ENCODE results near the gene TYW1. TPM values are rescaled to one million over a fixed set of nuclear protein-coding genes. Genes with fewer than 3 reads are reported as not detected.
"Not testable (repeated sequence)": the region's sequence is repeated elsewhere in the genome, so short reads cannot be mapped to it uniquely, and the experiment has no call there.

TYW1 gene
- total RNA-seq, 4 donors from 2014 or later = 19.9 to 34.5 (median 24.3) TPM

- TF ChIP-seq CTCF (IDR thresholded peaks at IDR 0.05) = no peak
- ATAC-seq (ENCODE audit: low FRiP score) (no peak), DNase-seq (ENCODE audit: low spot score) (no peak)
Measured at GRCh38 chr7:66974986-66975590, 21.5 kb upstream of the TYW1 start.

GRCh38 chr7:66978312-66978711, 18.3 kb upstream of the TYW1 start:
- DNase-seq (ENCODE audit: low spot score); ATAC-seq (ENCODE audit: low FRiP score): not testable (repeated sequence)

- ATAC-seq (ENCODE audit: low FRiP score); DNase-seq (ENCODE audit: low spot score): not testable (repeated sequence)
Measured at GRCh38 chr7:66979013-66979412, 17.6 kb upstream of the TYW1 start.

GRCh38 chr7:66980336-66980735, 16.3 kb upstream of the TYW1 start:
- not testable (repeated sequence) for ATAC-seq (ENCODE audit: low FRiP score); DNase-seq (ENCODE audit: low spot score)

GRCh38 chr7:66989552-66989951, 7.1 kb upstream of the TYW1 start:
- not testable (repeated sequence) for ATAC-seq (ENCODE audit: low FRiP score)

GRCh38 chr7:66994051-66994450, 2.6 kb upstream of the TYW1 start:
- not testable (repeated sequence) for DNase-seq (ENCODE audit: low spot score); ATAC-seq (ENCODE audit: low FRiP score)

More at GRCh38 chr7:66989552-66989951, 7.1 kb upstream of the TYW1 start:
- DNase-seq (ENCODE audit: low spot score) = not testable (repeated sequence)

- ATAC-seq (ENCODE audit: low FRiP score) = peak; percentile 65
- DNase-seq (ENCODE audit: low spot score) = not testable (repeated sequence)
Measured at GRCh38 chr7:66994691-66995049, 2.0 kb upstream of the TYW1 start.

- DNase-seq (ENCODE audit: low spot score) (peak; percentile 81), ATAC-seq (ENCODE audit: low FRiP score) (peak; percentile 84)
Measured at GRCh38 chr7:66995050-66995776, 1.4 kb upstream of the TYW1 start, which contains the start of gene SBDS. TSS of gene SBDS (minus strand) at chr7:66995586. CDS start at chr7:66995417, 169 bp downstream.

- not testable (repeated sequence) for ATAC-seq (ENCODE audit: low FRiP score); DNase-seq (ENCODE audit: low spot score)
Measured at GRCh38 chr7:67000601-67001258, 4.1 kb downstream of the TYW1 start.

- not testable (repeated sequence) for ATAC-seq (ENCODE audit: low FRiP score); DNase-seq (ENCODE audit: low spot score)
Measured at GRCh38 chr7:67004145-67004544, 7.5 kb downstream of the TYW1 start.

- DNase-seq (ENCODE audit: low spot score) (no peak), ATAC-seq (ENCODE audit: low FRiP score) (no peak)
- TF ChIP-seq CTCF (IDR thresholded peaks at IDR 0.05) = no peak
Measured at GRCh38 chr7:67006965-67007364, 10.3 kb downstream of the TYW1 start.

GRCh38 chr7:67008260-67008659, 11.6 kb downstream of the TYW1 start:
- TF ChIP-seq CTCF (IDR thresholded peaks at IDR 0.05) = no peak
- no peak for ATAC-seq (ENCODE audit: low FRiP score)
- DNase-seq (ENCODE audit: low spot score) = no peak

- not testable (repeated sequence) for ATAC-seq (ENCODE audit: low FRiP score); DNase-seq (ENCODE audit: low spot score)
Measured at GRCh38 chr7:67009677-67010076, 13.0 kb downstream of the TYW1 start.

GRCh38 chr7:67014076-67014622, 17.5 kb downstream of the TYW1 start:
- DNase-seq (ENCODE audit: low spot score); ATAC-seq (ENCODE audit: low FRiP score): not testable (repeated sequence)

GRCh38 chr7:67017971-67018370, 21.3 kb downstream of the TYW1 start:
- ATAC-seq (ENCODE audit: low FRiP score); DNase-seq (ENCODE audit: low spot score): not testable (repeated sequence)
